ENCODE measurements around the gene WWC1. TPM values are rescaled to one million over a fixed set of nuclear protein-coding genes. Genes with fewer than 3 reads are reported as not detected.

The WWC1 gene
- total and polyA plus RNA-seq, 4 donors, result 48.4 to 77.0 (median 56.2) TPM

GRCh38 chr5:168346417-168346816, 55.0 kb downstream of the WWC1 start:
- Histone ChIP-seq H3K9me3 (ENCODE audit: control insufficient read depth in 4 of 4, insufficient read depth in 3 of 4, low read length in 3 of 4) (peaks cover 0 to 2% (median 0%) of the 10 kb centered on the region in 4 donors), H3K4me1 (ENCODE audit: control insufficient read depth in 5 of 5, insufficient read depth in 5 of 5, low read length in 5 of 5) (peaks cover 0 to 22% (median 4%) of the 10 kb centered on the region in 5 donors), H3K27me3 (ENCODE audit: control insufficient read depth in 3 of 3, insufficient read depth in 3 of 3, low read length in 2 of 3) (no peaks in the 10 kb centered on the region), H3K36me3 (ENCODE audit: control insufficient read depth in 4 of 4, insufficient read depth in 4 of 4, low read length in 4 of 4) (no peaks in the 10 kb centered on the region), H3K9ac (ENCODE audit: insufficient read depth in 1 of 2, low read length in 2 of 2) (no peak overlapping the region), H3K4me3 (no peak overlapping the region), H3K27ac (ENCODE audit: low read depth in 1 of 2, low read length in 1 of 2) (peak overlapping the region in 1 of 2 donors; percentile 66)
- peak; percentile 65 for ATAC-seq (ENCODE audit: insufficient read depth, low FRiP score)
- WGBS, 2 donors, result 69 to 74% methylated on average over 3 of the region's 3 CpGs
- peak; percentile 47 to 79 (median 68) for DNase-seq
- TF ChIP-seq CTCF (IDR thresholded peaks at IDR 0.05; ENCODE audit: control extremely low read depth, extremely low read depth), result no peak

DNA sequence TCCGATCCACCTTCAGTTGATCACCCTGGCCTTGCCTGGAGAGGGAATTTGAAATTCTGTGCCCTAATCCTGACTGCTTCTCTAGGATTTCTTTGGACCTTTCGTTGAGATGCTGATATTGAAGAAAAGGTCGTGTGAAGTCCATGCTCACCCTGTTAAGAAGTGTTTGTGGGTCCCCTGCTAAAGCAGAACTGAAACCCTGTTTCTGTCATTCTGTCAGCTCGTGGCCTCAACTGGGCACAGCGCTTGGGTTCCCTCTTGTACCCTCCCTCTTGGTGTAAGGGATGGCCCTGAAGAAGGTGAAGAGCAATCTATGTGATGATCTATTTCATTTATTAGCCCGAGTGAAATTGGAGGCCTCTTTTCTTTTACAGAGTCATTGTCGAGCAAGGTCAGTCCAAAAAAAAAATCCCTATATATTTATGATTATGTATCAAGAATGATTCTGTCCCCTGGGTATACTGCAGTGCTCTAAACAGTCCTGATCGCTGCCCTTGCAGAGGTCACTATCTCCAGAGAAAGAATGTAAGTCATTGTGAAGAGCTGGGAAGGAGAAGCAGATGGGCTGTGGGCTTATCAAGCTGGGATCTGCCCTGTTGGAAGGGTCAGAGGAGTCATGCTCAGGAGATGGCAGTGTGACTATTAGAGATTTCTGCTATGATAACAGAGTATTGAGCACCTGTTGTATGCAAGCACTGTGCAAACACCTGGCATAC, 56.1 kb downstream of the WWC1 start:
- 73 to 80% methylated on average over 8 of the region's 8 CpGs for WGBS, 2 donors
- no peak overlapping the region for H3K9ac ChIP-seq (ENCODE audit: insufficient read depth in 1 of 2, low read length in 2 of 2)
- no peak for ATAC-seq (ENCODE audit: insufficient read depth, low FRiP score)

GRCh38 chr5:168348084-168348414, 56.6 kb downstream of the WWC1 start:
- ATAC-seq (ENCODE audit: insufficient read depth, low FRiP score), result no peak
- H3K4me3 ChIP-seq, result no peak overlapping the region
- WGBS, 2 donors, result 49 to 77% methylated on average over 5 of the region's 5 CpGs
- no peaks in the 10 kb centered on the region for H3K27me3 ChIP-seq (ENCODE audit: control insufficient read depth in 3 of 3, insufficient read depth in 3 of 3, low read length in 2 of 3)
- peak overlapping the region in 1 of 2 donors; percentile 34 for H3K27ac ChIP-seq (ENCODE audit: low read depth in 1 of 2, low read length in 1 of 2)
- DNase-seq, result peak in 1 of 3 donors; percentile 38
- no peaks in the 10 kb centered on the region for H3K36me3 ChIP-seq (ENCODE audit: control insufficient read depth in 4 of 4, insufficient read depth in 4 of 4, low read length in 4 of 4)
- H3K4me1 ChIP-seq (ENCODE audit: control insufficient read depth in 5 of 5, insufficient read depth in 5 of 5, low read length in 5 of 5), result peaks cover 0 to 20% (median 4%) of the 10 kb centered on the region in 5 donors
- no peak for TF ChIP-seq CTCF (IDR thresholded peaks at IDR 0.05; ENCODE audit: control extremely low read depth, extremely low read depth)
- H3K9me3 ChIP-seq (ENCODE audit: control insufficient read depth in 4 of 4, insufficient read depth in 3 of 4, low read length in 3 of 4), result no peaks in the 10 kb centered on the region
- H3K9ac ChIP-seq (ENCODE audit: insufficient read depth in 1 of 2, low read length in 2 of 2), result no peak overlapping the region

More for the DNA sequence above, 56.1 kb downstream of the WWC1 start:
- Histone ChIP-seq H3K27ac (ENCODE audit: low read depth in 1 of 2, low read length in 1 of 2) (peak overlapping the region in 1 of 2 donors; percentile 17), H3K4me1 (ENCODE audit: control insufficient read depth in 5 of 5, insufficient read depth in 5 of 5, low read length in 5 of 5) (peaks cover 0 to 22% (median 4%) of the 10 kb centered on the region in 5 donors), H3K9me3 (ENCODE audit: control insufficient read depth in 4 of 4, insufficient read depth in 3 of 4, low read length in 3 of 4) (no peaks in the 10 kb centered on the region), H3K36me3 (ENCODE audit: control insufficient read depth in 4 of 4, insufficient read depth in 4 of 4, low read length in 4 of 4) (no peaks in the 10 kb centered on the region), H3K27me3 (ENCODE audit: control insufficient read depth in 3 of 3, insufficient read depth in 3 of 3, low read length in 2 of 3) (no peaks in the 10 kb centered on the region), H3K4me3 (no peak overlapping the region)
- no peak for TF ChIP-seq CTCF (IDR thresholded peaks at IDR 0.05; ENCODE audit: control extremely low read depth, extremely low read depth)
- DNase-seq, result no peak
